Airway epithelial cell (primary cell): ENCODE results near the gene SYF2. TPM values are rescaled to one million over a fixed set of nuclear protein-coding genes. Genes with fewer than 3 reads are reported as not detected.

ENCODE experiments used
- total RNA-seq: library from RNA; depleted of rRNA; stranded (reverse); fragments of >200 nt; gene quantifications from 2 replicates; pipeline ENCODE4 v1.2.3, GENCODE V29; 2015

Gene SYF2
- 27.4 and 29.1 TPM in 2 replicates for total RNA-seq

GRCh38 chr1:25232027-25232865 lies at the start of gene SYF2:
Gene SYF2 (minus strand): TSS chr1:25232502. CDS start chr1:25232467, 35 bp downstream.

GRCh38 chr1:25272238-25272637 lies 39.9 kb upstream of the SYF2 start, which contains the start of gene RHD:
Gene RHD (plus strand): TSS chr1:25272509. CDS start chr1:25272548, 39 bp downstream.

GRCh38 chr1:25247024-25247828 lies 14.9 kb upstream of the SYF2 start, which contains the start of gene RSRP1:
Gene RSRP1 (minus strand): TSS chr1:25247454. CDS start chr1:25246963, 491 bp downstream.

Other genes starting within 250 kb of the SYF2 start
- gene RSRP1, start 15.0 kb upstream of the SYF2 start, total RNA-seq = 30.0 and 35.7 TPM in 2 replicates
- gene RHD, start 40.0 kb upstream of the SYF2 start, total RNA-seq = not detected in 2 replicates
- gene TMEM50A, start 105.8 kb upstream of the SYF2 start, total RNA-seq = 74.2 and 106 TPM in 2 replicates
- gene RHCE, start 188.3 kb upstream of the SYF2 start, total RNA-seq = 0.14 and 0.21 TPM in 2 replicates
- 12.9 and 13.2 TPM in 2 replicates for gene MACO1, start 198.4 kb upstream of the SYF2 start, total RNA-seq